ENCODE data around the gene RHEX. TPM values are rescaled to one million over a fixed set of nuclear protein-coding genes. Genes with fewer than 3 reads are reported as not detected.

The RHEX gene
- total RNA-seq, 2 donors from 2014 or later: 0.50 TPM; not detected in 1

DNA sequence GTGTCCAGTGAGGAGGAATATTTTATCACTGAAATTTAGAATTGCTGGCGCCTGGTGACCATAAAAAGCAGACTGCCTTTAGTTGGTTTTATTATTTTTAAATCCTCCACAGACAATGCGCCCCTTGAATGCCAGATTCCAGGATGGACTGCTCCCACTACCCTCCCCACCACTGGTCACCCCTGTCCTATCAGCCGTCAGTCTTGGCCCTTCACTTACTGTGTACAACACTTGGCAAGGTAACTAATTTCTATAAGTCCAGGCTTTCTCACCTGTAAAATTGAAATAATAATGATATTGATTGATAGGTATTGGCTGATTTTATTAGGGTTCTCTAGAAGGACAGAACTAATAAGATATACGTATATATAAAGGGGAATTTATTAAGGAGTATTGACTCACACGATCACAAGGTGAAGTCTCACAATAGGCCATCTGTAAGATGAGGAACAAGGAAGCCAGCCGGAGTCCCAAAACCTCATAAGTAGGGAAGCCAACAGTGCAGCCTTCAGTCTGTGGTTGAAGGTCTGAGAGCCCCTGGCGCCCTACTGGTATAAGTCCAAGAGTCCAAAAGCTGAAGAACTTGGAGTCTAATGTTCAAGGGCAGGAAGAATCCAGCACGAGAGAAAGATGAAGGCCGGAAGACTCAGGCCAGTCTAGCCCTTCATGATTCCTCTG lies 17.8 kb downstream of the RHEX start:
- DNase-seq (no peak), ATAC-seq (no peak)
- H3K36me3 Mint-ChIP-seq (ENCODE audit: low read depth): no peaks in the 10 kb centered on the region
- no peaks in the 10 kb centered on the region for H3K9me3 ChIP-seq (ENCODE audit: control insufficient read depth, low read length, poor library complexity, severe bottlenecking)
- H3K4me1 Mint-ChIP-seq: peaks cover 21% of the 10 kb centered on the region
- H3K27me3 Mint-ChIP-seq: peaks cover 16% of the 10 kb centered on the region
- H3K4me3 Mint-ChIP-seq: no peak overlapping the region
- H3K27ac Mint-ChIP-seq: no peak overlapping the region

DNA sequence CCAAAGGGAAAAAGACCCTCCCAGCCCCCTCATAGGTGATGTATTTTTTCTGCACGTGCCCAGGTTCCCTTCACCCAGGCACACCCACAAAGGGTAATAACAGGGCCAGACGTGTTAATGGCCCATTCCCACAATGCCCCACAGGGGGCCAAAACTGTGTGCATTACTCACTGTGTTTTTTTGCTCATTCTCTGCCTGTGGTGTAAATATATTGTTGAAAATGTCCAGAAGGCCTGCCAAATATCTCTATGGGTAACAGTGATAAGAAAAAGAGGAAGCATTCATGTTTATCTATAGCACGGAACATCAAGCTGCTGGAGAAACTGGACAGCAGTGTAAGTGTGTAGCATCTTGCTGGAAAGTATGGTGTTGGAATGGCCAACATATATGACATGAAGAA lies 21.9 kb downstream of the RHEX start:
- DNase-seq (no peak), ATAC-seq (no peak)
- Mint-ChIP-seq H3K27me3 (peaks cover 8% of the 10 kb centered on the region), H3K27ac (no peak overlapping the region), H3K4me3 (no peak overlapping the region), H3K36me3 (ENCODE audit: low read depth) (no peaks in the 10 kb centered on the region), H3K4me1 (peaks cover 16% of the 10 kb centered on the region)
- no peaks in the 10 kb centered on the region for H3K9me3 ChIP-seq (ENCODE audit: control insufficient read depth, low read length, poor library complexity, severe bottlenecking)

DNA sequence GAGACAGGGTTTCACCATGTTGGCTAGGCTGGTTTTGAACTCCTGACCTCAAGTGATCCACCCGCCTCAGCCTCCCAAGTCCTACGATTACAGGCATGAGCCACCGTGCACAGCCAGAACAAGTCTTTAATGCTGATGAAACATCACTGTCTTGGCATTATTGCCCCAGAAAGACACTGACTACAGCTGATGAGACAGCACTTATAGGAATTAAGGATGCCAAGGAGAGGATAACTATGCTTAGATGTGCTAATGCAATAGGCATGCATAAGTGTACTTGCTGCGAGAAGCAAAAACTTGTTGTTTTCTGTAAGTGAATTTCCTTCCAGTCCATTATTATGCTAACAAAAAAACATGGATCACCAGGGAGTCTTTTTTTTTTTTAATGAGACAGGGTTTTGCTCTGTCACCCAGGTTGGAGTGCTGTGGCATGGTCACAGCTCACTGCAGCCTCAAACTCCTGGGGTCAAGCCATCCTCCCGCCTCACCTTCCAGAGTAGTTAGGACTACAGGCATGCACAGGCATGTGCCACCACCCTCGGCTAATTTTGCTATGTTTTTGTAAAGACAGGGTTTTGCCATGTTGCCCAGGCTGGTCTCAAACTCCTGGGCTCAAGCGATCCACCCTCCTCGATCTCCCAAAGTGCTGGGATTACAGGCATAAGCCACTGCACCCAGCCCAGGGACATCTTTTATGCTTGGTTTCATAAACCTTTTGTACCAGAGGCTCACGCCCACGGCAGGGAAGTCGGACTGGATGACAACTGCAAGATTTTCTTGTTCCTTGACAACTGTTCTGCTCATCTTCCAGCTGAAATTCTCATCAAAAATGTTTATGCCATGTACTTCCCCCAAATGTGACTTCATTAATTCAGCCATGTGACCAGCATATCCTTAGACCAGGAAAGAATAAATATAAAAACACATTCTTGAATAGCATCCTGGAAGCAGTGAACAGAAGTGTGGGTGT lies 23.1 kb downstream of the RHEX start:
- H3K27ac Mint-ChIP-seq: no peak overlapping the region
- H3K4me3 Mint-ChIP-seq: no peak overlapping the region
- DNase-seq (no peak), ATAC-seq (no peak)
- no peaks in the 10 kb centered on the region for H3K9me3 ChIP-seq (ENCODE audit: control insufficient read depth, low read length, poor library complexity, severe bottlenecking)
- peaks cover 27% of the 10 kb centered on the region for H3K4me1 Mint-ChIP-seq
- H3K27me3 Mint-ChIP-seq: peaks cover 8% of the 10 kb centered on the region
- no peaks in the 10 kb centered on the region for H3K36me3 Mint-ChIP-seq (ENCODE audit: low read depth)

DNA sequence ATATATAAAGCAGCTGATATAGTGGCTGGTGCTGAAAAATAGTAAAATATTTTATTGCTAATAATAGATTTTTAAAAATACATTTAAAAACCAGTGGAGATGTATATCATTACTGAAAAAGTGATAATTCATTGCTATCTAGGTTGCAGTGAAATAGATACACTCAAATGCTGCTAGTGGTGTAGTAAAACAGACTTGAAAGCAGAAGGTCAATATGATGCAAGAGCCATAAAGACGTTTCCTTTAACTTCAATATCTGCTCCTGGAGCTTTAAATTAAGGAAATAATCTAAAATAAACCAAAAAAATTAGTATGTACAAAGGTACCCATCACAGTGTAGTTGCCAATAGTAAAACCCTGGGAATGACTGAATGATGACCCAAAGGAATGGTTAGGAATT lies 26.2 kb downstream of the RHEX start:
- no peaks in the 10 kb centered on the region for H3K36me3 Mint-ChIP-seq (ENCODE audit: low read depth)
- no peak overlapping the region for H3K4me3 Mint-ChIP-seq
- H3K9me3 ChIP-seq (ENCODE audit: control insufficient read depth, low read length, poor library complexity, severe bottlenecking): no peaks in the 10 kb centered on the region
- peaks cover 34% of the 10 kb centered on the region for H3K4me1 Mint-ChIP-seq
- H3K27ac Mint-ChIP-seq: peak overlapping the region; percentile 21
- no peak for ATAC-seq
- no peaks in the 10 kb centered on the region for H3K27me3 Mint-ChIP-seq
- DNase-seq: no peak

DNA sequence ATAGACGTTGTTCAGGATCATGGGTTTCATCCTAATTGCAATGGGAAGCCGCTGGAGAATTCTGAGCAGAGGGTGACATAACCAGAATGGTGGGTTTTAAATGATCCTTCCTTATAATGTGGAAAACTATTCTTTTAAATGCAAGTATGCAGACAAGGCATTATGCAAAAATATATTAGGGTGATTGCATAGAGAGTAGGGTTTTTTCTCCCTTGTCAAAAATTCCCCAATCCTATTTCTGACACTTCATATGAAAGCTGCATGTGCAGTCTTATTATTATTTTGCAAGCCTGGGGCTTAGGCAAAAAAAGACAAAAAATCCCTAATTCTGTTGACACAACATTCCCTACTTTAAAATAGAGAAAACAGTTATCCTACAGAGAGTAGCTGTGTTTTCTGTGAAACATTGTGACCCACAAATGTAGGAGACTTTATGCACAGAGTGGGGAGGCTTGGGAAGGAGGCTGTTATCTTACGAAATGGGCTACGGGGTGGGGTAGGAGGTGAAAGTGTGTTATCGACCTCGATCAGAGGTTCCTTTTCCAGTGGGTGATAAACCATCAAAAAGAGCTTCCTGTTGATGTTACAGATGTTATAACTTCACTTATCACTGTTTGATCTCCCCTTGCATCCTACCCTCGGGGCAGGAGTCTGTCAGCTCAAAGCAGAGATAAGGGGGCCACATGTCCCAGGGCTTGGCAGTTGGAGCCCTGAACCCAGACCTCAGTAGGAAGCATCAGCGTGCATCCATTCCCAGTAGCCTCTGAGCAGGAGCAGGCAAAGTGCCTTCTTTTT lies 27.2 kb downstream of the RHEX start:
- Mint-ChIP-seq H3K27ac (peak overlapping the region; percentile 21), H3K4me3 (peak overlapping the region; percentile 26), H3K27me3 (no peaks in the 10 kb centered on the region), H3K36me3 (ENCODE audit: low read depth) (no peaks in the 10 kb centered on the region), H3K4me1 (peaks cover 34% of the 10 kb centered on the region)
- no peak for DNase-seq
- H3K9me3 ChIP-seq (ENCODE audit: control insufficient read depth, low read length, poor library complexity, severe bottlenecking): no peaks in the 10 kb centered on the region
- ATAC-seq: peak; percentile 49

DNA sequence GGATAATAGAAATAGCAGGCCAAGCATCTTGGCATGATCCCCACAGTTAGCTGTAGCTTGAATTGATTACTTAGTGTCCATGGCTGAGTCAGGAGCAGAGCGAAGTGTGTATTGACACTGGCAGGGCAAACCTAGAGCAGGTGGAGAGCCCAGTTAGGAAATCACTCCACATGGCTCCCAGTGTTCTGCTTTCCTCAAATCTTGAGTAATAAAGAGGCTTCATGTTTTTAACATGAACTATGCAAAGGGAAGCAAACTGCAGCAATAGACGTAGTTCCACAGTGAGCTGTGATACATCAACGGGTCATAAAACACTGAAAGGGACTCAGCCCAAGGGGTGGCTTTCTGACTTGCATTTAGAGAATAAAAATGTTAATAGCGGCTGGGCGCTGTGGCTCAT lies 28.9 kb downstream of the RHEX start:
- DNase-seq (no peak), ATAC-seq (no peak)
- peaks cover 32% of the 10 kb centered on the region for H3K4me1 Mint-ChIP-seq
- no peak overlapping the region for H3K4me3 Mint-ChIP-seq
- H3K27ac Mint-ChIP-seq: no peak overlapping the region
- H3K36me3 Mint-ChIP-seq (ENCODE audit: low read depth): no peaks in the 10 kb centered on the region
- no peaks in the 10 kb centered on the region for H3K9me3 ChIP-seq (ENCODE audit: control insufficient read depth, low read length, poor library complexity, severe bottlenecking)
- no peaks in the 10 kb centered on the region for H3K27me3 Mint-ChIP-seq

DNA sequence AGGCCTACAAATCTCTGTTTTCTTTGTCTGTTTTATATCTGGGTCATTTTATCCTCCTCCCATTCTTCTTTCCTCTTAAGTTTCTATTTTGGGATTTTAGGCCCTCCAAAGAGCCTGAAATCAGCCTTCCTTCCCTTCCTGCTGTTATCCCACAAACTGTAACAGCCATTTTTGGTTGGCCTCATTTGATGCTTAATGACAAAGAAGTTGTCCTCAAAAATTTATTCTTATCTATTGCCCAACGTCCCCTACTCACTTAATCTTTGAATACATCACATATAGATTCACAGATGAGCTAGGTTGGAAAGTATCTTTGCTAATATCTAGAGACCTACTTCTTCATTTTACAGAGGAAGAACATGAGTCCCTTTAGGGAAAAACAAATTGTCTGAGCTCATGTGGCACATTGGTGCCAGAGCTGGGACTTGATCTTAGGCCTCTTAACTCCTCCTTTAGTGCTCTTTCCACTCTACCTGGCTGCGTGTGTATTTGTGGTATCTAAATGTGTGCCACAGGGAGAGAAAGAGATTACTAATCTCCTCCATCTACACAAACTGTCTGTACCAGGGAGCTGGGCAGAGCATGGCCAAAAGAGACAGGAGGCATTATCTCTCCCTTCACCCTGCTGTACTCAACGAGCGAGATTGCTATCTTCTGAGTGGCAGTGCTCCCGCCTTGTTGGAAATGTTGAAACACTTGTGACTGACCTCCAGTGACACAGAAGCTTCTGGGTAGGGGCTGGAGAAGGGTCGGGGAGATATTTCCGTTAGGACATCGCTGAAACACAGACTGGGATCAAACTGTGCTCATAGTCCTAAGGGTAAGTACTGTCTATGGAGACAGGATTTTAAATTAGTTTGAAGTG lies 30.1 kb downstream of the RHEX start:
- no peaks in the 10 kb centered on the region for H3K36me3 Mint-ChIP-seq (ENCODE audit: low read depth)
- no peaks in the 10 kb centered on the region for H3K9me3 ChIP-seq (ENCODE audit: control insufficient read depth, low read length, poor library complexity, severe bottlenecking)
- peaks cover 26% of the 10 kb centered on the region for H3K4me1 Mint-ChIP-seq
- no peak for DNase-seq
- H3K4me3 Mint-ChIP-seq: no peak overlapping the region
- no peak for ATAC-seq
- H3K27ac Mint-ChIP-seq: no peak overlapping the region
- H3K27me3 Mint-ChIP-seq: peaks cover 5% of the 10 kb centered on the region

DNA sequence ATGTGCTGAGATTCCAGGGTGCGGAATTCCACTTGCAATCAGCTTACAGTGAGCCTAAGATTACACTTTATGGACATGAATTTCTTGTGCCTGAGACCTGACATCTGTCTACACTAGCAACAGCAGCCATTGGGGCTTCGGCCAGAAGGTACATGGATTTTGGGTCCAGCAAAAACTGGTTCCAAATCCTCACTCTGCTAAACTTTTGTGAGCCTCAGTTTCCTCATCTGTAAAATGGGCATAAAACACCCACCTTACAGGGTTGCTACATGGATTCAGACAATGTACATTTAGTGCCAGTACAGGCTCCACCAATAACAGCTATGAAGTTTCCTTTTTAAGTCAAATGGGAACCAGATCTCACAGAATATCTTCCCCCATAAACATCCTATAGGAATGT lies 30.8 kb downstream of the RHEX start:
- no peak overlapping the region for H3K4me3 Mint-ChIP-seq
- DNase-seq (no peak), ATAC-seq (no peak)
- peaks cover 5% of the 10 kb centered on the region for H3K27me3 Mint-ChIP-seq
- H3K27ac Mint-ChIP-seq: no peak overlapping the region
- H3K9me3 ChIP-seq (ENCODE audit: control insufficient read depth, low read length, poor library complexity, severe bottlenecking): no peaks in the 10 kb centered on the region
- peaks cover 26% of the 10 kb centered on the region for H3K4me1 Mint-ChIP-seq
- H3K36me3 Mint-ChIP-seq (ENCODE audit: low read depth): no peaks in the 10 kb centered on the region

DNA sequence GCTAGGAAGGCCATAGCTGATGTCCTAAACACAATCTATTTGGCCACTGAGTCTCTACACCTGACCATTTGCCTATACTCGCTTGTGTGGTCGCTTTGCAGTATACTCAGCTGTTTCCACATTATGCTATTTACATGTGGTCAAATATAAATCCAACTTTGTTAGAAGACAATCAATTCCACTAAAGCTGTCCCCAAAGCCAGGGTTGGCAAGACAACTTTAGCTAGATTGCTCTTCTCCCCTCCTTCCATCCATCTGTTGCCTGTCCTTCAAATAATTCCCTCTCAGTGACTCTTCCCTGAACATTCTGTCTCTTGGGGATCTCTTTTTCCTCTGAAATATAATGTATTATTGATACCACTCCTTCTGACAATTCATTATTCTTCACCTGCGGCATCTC lies 34.1 kb downstream of the RHEX start:
- DNase-seq (no peak), ATAC-seq (no peak)
- Mint-ChIP-seq H3K36me3 (ENCODE audit: low read depth) (no peaks in the 10 kb centered on the region), H3K4me3 (no peak overlapping the region), H3K27me3 (peaks cover 5% of the 10 kb centered on the region), H3K27ac (no peak overlapping the region), H3K4me1 (peaks cover 8% of the 10 kb centered on the region)
- H3K9me3 ChIP-seq (ENCODE audit: control insufficient read depth, low read length, poor library complexity, severe bottlenecking): no peaks in the 10 kb centered on the region

DNA sequence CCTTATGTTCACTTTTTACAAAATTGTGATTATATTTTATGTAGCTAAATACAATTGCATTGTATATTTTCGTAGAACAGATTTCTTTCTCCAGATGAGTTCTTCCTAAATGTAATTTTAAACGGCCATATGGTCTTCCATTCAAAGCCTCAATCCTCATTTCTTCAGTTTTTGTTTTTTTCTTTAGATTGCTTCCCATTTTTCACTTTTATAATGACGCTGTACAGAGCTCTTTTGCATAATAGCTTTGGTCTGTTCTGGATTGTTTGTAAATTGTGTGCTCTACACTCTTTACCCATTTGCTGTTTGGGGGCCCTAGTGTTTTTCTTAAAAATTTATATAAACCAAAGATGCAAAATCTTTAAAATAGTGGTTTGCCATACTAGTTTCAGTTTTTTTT lies 36.4 kb downstream of the RHEX start:
- Mint-ChIP-seq H3K27me3 (peaks cover 5% of the 10 kb centered on the region), H3K36me3 (ENCODE audit: low read depth) (no peaks in the 10 kb centered on the region), H3K4me1 (peaks cover 2% of the 10 kb centered on the region), H3K27ac (no peak overlapping the region), H3K4me3 (no peak overlapping the region)
- DNase-seq (no peak), ATAC-seq (no peak)
- no peaks in the 10 kb centered on the region for H3K9me3 ChIP-seq (ENCODE audit: control insufficient read depth, low read length, poor library complexity, severe bottlenecking)

DNA sequence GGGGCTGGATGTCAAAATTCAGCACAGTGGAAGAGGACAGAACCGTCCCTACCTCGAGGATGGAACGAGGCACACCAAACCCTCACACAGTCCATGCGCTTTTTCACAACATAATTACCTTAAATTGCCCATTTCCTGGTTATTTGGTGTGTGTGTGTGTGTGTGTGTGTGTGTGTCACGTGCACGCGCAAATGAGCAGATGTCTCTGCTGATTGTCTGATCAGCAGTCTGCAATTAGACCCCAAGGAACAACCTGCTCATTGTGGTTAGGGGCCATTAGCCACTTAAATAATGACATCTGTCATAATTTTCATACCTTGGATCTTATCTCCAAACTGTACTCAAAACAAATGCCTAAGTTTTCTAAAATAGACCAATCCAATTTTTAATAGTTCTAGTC lies 41.1 kb downstream of the RHEX start:
- no peaks in the 10 kb centered on the region for H3K9me3 ChIP-seq (ENCODE audit: control insufficient read depth, low read length, poor library complexity, severe bottlenecking)
- ATAC-seq (no peak), DNase-seq (no peak)
- Mint-ChIP-seq H3K27ac (no peak overlapping the region), H3K4me1 (peaks cover 11% of the 10 kb centered on the region), H3K4me3 (no peak overlapping the region), H3K36me3 (ENCODE audit: low read depth) (peaks cover 4% of the 10 kb centered on the region), H3K27me3 (peaks cover 16% of the 10 kb centered on the region)

DNA sequence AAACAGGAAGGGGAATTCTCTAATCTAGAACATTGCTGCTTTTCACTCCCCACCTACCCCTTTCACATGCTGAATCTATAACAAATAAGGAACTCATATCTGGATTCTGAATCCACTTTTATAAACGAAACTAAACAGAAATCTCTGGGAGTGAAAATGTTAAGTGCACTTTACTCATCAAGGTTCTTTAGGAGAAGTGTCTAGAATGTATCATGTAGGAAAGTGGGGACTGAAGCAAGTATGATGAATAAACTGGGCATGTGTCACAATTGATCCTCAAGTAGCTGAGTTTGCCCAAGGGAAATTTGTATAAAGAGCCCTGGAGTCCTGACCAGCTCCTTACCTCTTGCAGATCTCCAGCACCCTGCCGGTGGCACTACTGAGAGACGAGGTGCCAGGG lies 44.4 kb downstream of the RHEX start:
- no peak overlapping the region for H3K4me3 Mint-ChIP-seq
- H3K36me3 Mint-ChIP-seq (ENCODE audit: low read depth): peaks cover 9% of the 10 kb centered on the region
- H3K27me3 Mint-ChIP-seq: peaks cover 41% of the 10 kb centered on the region
- DNase-seq (no peak), ATAC-seq (no peak)
- no peaks in the 10 kb centered on the region for H3K9me3 ChIP-seq (ENCODE audit: control insufficient read depth, low read length, poor library complexity, severe bottlenecking)
- no peak overlapping the region for H3K27ac Mint-ChIP-seq
- peaks cover 15% of the 10 kb centered on the region for H3K4me1 Mint-ChIP-seq

All from T-helper 17 cell (primary cell).